Stimulated activated naive CD8-positive, alpha-beta T cell treated with anti-CD3 and anti-CD28 coated beads, Interleukin-15, amount 100 ng/mL, for 72 hours (primary cell): ENCODE results near the gene ROBO1.
"Not testable (repeated sequence)": the region's sequence is repeated elsewhere in the genome, so short reads cannot be mapped to it uniquely, and the experiment has no call there.

Experiments used
- ATAC-seq: fragments of 150-1000 bp; cut with Tn5 transposase; 2 replicates; pipeline ENCODE4 v1.10.0; 2021; ENCODE audit warnings: mild to moderate bottlenecking, moderate library complexity
- DNase-seq, 2 donors: peaks; one replicate each; pipeline ENCODE4 v3.0.0; 2021 to 2022
- H3K27ac Mint-ChIP-seq, 2 donors: one replicate each; pipeline ENCODE4 v1.8.0; 2022; ENCODE audit warnings: mild to moderate bottlenecking in 2 of 2, mixed read lengths in 2 of 2, moderate library complexity in 2 of 2
- H3K27me3 Mint-ChIP-seq: one replicate; pipeline ENCODE4 v1.8.0; 2022; ENCODE audit warnings: mixed read lengths
- H3K4me1 Mint-ChIP-seq: one replicate; pipeline ENCODE4 v1.8.0; 2022; ENCODE audit warnings: mild to moderate bottlenecking, mixed read lengths
- H3K4me3 Mint-ChIP-seq, 2 donors: one replicate each; pipeline ENCODE4 v1.8.0; 2022; ENCODE audit warnings: mild to moderate bottlenecking in 2 of 2, mixed read lengths in 2 of 2, moderate library complexity in 1 of 2
- H3K9me3 Mint-ChIP-seq, 2 donors: one replicate each; pipeline ENCODE4 v1.8.0; 2022; ENCODE audit warnings: mixed read lengths in 2 of 2

The ROBO1 gene

DNA sequence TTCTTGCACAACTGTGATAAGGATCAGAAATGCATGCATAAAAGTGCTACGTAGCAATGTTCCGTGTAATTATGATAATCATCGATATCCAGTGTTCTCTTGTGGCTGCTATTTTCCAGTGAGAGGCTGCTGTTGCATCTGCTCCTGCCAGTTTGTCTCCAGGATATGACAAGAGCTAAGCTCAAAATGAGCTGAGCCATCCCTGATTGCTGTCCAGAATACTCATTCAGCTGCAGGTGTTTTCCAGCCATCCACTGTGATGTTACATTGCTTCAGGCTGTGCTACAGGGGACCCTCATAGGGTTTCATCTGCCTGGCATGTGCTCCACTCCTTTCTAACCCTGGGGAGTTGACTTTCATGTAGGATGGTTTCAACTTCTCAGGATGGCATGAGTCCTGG, 976.0 kb downstream of the ROBO1 start:
- peaks cover 4% of the 10 kb centered on the region for H3K4me1 Mint-ChIP-seq
- ATAC-seq: no peak
- H3K9me3 Mint-ChIP-seq: peaks cover 1 to 8% of the 10 kb centered on the region in 2 donors
- no peak for DNase-seq
- no peak overlapping the region for H3K27ac Mint-ChIP-seq
- no peak overlapping the region for H3K4me3 Mint-ChIP-seq
- no peaks in the 10 kb centered on the region for H3K27me3 Mint-ChIP-seq

GRCh38 chr3:78788839-78789238, 979.0 kb downstream of the ROBO1 start:
- Mint-ChIP-seq H3K27ac (no peak overlapping the region), H3K27me3 (no peaks in the 10 kb centered on the region), H3K9me3 (peaks cover 0 to 4% of the 10 kb centered on the region in 2 donors), H3K4me3 (no peak overlapping the region), H3K4me1 (no peaks in the 10 kb centered on the region)
- DNase-seq: no peak
- no peak for ATAC-seq

DNA sequence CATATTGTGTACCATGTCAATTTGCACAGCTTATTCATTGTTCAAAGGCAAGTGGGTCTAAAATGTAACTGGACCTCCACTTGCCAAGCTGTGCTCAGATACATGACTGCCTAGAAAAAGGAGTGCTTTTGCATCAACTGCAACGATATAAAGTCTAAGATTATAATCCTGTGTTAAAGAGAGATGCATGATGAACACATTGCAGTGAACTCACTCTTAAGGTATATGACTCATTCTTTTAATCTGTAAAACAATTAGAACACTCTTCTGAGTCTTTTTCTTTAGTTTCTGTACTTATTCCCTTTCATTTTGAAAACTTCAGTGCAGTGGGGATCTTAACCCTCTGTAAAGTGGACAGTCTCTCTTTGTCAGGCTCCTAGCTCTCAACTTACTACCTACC, 982.8 kb downstream of the ROBO1 start:
- no peaks in the 10 kb centered on the region for H3K4me1 Mint-ChIP-seq
- ATAC-seq (no peak), DNase-seq (no peak)
- no peaks in the 10 kb centered on the region for H3K27me3 Mint-ChIP-seq
- H3K9me3 Mint-ChIP-seq: peaks cover 1 to 8% of the 10 kb centered on the region in 2 donors
- H3K4me3 Mint-ChIP-seq: no peak overlapping the region
- H3K27ac Mint-ChIP-seq: no peak overlapping the region

- H3K4me1 Mint-ChIP-seq: no peaks in the 10 kb centered on the region
- ATAC-seq (no peak), DNase-seq (no peak)
- H3K27ac Mint-ChIP-seq: no peak overlapping the region
- H3K4me3 Mint-ChIP-seq: no peak overlapping the region
- no peaks in the 10 kb centered on the region for H3K27me3 Mint-ChIP-seq
- peaks cover 5 to 7% of the 10 kb centered on the region in 2 donors for H3K9me3 Mint-ChIP-seq
Observed at GRCh38 chr3:78781351-78781750, 986.4 kb downstream of the ROBO1 start.

DNA sequence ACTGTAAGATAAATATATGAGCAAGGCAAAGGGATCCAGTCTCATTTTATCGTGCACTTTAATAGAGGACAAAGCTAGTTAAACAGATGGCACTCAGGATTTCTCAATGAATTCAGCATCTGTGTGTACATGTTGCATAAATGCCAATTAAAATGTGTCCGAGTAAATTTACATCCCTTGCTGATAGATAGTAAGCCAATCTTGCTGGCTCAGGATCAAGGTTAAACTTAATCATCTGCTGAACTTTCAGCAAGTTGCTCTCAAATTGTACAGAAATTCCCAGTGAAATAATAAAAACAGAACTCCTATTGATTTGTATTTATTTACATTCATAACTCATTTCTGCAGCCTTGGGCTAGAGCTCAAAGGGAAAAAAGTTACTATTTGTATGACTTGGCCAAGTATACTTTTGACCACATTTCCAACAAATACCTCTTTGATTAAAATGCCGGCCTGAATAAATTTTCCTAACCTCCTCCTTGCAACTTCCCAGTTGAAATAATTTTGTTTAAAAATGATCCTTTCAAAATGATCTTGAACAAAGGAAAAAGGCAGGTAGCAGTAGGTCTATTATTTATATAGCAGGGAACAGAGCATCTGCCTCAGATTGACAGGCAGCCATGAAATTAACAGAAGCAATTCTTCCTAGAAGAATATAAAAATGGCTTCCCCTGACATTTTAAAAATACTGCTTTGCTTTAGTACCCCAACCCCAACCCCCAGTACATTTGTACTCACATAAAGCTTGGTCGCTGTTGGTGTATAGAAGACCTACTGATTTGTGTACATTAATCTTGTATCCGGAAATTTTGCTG, 1001.9 kb downstream of the ROBO1 start:
- Mint-ChIP-seq H3K4me3 (no peak overlapping the region), H3K9me3 (peaks cover 10 to 17% of the 10 kb centered on the region in 2 donors), H3K4me1 (no peaks in the 10 kb centered on the region), H3K27ac (no peak overlapping the region), H3K27me3 (no peaks in the 10 kb centered on the region)
- ATAC-seq (no peak), DNase-seq (no peak)

GRCh38 chr3:78764634-78765033, 1003.2 kb downstream of the ROBO1 start:
- H3K4me1 Mint-ChIP-seq: no peaks in the 10 kb centered on the region
- H3K4me3 Mint-ChIP-seq: no peak overlapping the region
- no peak overlapping the region for H3K27ac Mint-ChIP-seq
- peaks cover 4 to 10% of the 10 kb centered on the region in 2 donors for H3K9me3 Mint-ChIP-seq
- DNase-seq (no peak), ATAC-seq (no peak)
- no peaks in the 10 kb centered on the region for H3K27me3 Mint-ChIP-seq

DNA sequence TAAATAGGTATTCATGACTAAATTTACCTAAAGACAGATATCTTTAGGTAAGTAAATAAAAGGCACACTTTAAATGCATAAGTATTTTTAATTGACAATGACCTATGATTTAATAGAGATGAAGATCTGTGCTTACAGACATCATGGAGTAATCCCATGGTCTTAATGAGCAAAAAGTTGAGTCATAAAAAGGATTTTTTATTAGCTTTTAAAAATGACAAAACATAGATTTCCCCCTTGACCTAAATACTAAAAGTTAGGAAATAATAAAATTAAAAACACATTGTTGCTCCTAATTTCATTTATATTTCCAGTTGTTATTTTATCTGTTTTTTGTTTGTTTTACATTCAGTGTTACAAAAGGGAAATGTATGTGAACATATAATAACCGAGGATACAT, 1005.7 kb downstream of the ROBO1 start:
- H3K9me3 Mint-ChIP-seq: no peaks in the 10 kb centered on the region
- H3K4me3 Mint-ChIP-seq: no peak overlapping the region
- DNase-seq: no peak
- H3K27ac Mint-ChIP-seq: no peak overlapping the region
- no peaks in the 10 kb centered on the region for H3K4me1 Mint-ChIP-seq
- H3K27me3 Mint-ChIP-seq: no peaks in the 10 kb centered on the region
- ATAC-seq: no peak

GRCh38 chr3:78761126-78761525, 1006.7 kb downstream of the ROBO1 start:
- no peak overlapping the region for H3K4me3 Mint-ChIP-seq
- ATAC-seq (no peak), DNase-seq (no peak)
- H3K27ac Mint-ChIP-seq: no peak overlapping the region
- H3K4me1 Mint-ChIP-seq: no peaks in the 10 kb centered on the region
- no peaks in the 10 kb centered on the region for H3K27me3 Mint-ChIP-seq
- H3K9me3 Mint-ChIP-seq: no peaks in the 10 kb centered on the region

DNA sequence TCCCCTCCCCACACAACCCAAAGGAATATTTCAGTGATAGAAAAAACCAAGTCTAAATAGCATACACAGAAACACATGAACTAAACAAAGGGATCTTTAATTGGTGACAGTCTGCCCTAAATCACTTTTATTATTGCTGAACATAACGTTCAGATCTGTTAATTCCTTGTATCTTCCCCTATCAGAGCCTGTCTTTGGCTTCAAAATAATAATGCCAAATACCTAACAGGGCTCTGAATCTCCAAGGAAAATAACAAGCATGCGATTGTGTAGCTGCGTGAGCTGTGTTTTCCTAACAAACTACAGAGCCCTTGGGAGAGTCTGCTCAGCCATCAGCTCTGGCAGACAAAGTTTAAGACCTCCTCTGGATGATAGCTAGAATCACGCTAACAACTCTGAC, 1010.1 kb downstream of the ROBO1 start:
- DNase-seq: no peak
- H3K4me1 Mint-ChIP-seq: no peaks in the 10 kb centered on the region
- no peak for ATAC-seq
- no peaks in the 10 kb centered on the region for H3K9me3 Mint-ChIP-seq
- no peak overlapping the region for H3K4me3 Mint-ChIP-seq
- no peak overlapping the region for H3K27ac Mint-ChIP-seq
- H3K27me3 Mint-ChIP-seq: no peaks in the 10 kb centered on the region

GRCh38 chr3:78754066-78754743, 1013.6 kb downstream of the ROBO1 start:
- no peak overlapping the region for H3K4me3 Mint-ChIP-seq
- no peaks in the 10 kb centered on the region for H3K4me1 Mint-ChIP-seq
- DNase-seq (no peak), ATAC-seq (no peak)
- no peaks in the 10 kb centered on the region for H3K9me3 Mint-ChIP-seq
- no peak overlapping the region for H3K27ac Mint-ChIP-seq
- no peaks in the 10 kb centered on the region for H3K27me3 Mint-ChIP-seq

DNA sequence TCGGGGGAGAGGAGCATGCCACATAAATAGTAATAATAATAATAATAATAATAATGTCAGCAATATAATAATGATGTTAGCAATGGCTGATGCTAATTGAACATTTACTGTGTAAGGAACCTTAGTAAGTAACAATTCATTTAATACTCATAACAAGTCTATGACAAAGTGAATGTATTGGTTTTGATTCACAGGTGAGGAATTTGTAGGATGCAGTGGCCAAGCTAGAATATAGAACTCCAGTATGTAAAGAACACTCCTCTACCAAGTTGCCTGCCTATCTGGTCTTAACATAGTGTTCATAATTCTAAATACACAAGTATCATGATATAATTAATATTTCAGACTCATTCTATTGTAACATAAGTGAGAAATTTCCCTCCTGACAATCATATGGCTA, 1016.5 kb downstream of the ROBO1 start:
- H3K27me3 Mint-ChIP-seq: no peaks in the 10 kb centered on the region
- no peak overlapping the region for H3K27ac Mint-ChIP-seq

GRCh38 chr3:78750291-78750690, 1017.5 kb downstream of the ROBO1 start:
- not testable (repeated sequence) for H3K4me1 Mint-ChIP-seq, H3K9me3 Mint-ChIP-seq, H3K27me3 Mint-ChIP-seq, H3K4me3 Mint-ChIP-seq, ATAC-seq, DNase-seq, H3K27ac Mint-ChIP-seq

More for the DNA sequence above, 1016.5 kb downstream of the ROBO1 start:
- DNase-seq: no peak
- Mint-ChIP-seq H3K9me3 (no peaks in the 10 kb centered on the region), H3K4me3 (no peak overlapping the region), H3K4me1 (no peaks in the 10 kb centered on the region)
- ATAC-seq: no peak

DNA sequence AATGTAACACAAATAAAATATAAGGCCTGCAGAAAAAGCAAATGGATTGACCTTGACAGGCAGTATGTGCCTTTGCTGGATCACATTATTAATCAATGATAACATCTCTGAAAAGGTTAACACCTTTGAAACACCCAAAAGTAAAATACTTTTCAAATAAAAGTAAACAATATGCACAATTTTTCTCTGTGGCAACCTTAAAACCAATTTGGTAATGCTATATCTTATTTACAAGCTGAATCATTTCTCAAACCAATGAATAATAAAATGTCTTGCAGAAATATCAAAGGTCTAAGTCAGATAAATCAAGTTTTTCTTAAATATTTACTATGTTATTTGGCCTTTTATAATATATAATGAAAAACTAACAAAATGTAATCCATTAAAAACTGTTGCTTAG, 1018.7 kb downstream of the ROBO1 start:
- no peak for DNase-seq
- Mint-ChIP-seq H3K9me3 (peaks cover 10 to 14% of the 10 kb centered on the region in 2 donors), H3K27ac (no peak overlapping the region), H3K4me3 (no peak overlapping the region), H3K4me1 (no peaks in the 10 kb centered on the region), H3K27me3 (no peaks in the 10 kb centered on the region)
- no peak for ATAC-seq

- H3K27me3 Mint-ChIP-seq: no peaks in the 10 kb centered on the region
Observed at GRCh38 chr3:78745847-78746246, 1022.0 kb downstream of the ROBO1 start.

DNA sequence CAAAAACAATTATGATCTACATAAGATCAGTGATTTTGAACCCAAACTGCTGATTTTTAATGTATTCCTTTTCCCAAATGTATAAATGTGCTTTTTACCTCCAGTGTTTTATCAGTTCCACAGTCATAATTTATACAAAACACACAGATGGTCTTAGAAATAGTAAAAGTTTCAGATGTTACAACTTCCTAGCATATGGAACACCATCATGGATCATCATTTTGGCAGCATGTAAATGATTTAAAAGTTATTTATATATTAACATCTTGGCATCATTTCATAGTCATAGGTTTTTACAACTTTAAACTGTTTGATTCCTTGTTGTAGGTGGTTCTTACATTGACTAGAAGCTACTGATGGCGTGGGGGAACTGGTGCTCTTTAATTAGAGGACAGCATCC, 1025.3 kb downstream of the ROBO1 start:
- DNase-seq (no peak), ATAC-seq (no peak)
- no peaks in the 10 kb centered on the region for H3K4me1 Mint-ChIP-seq
- H3K4me3 Mint-ChIP-seq: no peak overlapping the region
- H3K27me3 Mint-ChIP-seq: no peaks in the 10 kb centered on the region
- no peak overlapping the region for H3K27ac Mint-ChIP-seq
- H3K9me3 Mint-ChIP-seq: peaks cover 20 to 21% of the 10 kb centered on the region in 2 donors

More at GRCh38 chr3:78745847-78746246, 1022.0 kb downstream of the ROBO1 start:
- Mint-ChIP-seq H3K27ac (no peak overlapping the region), H3K4me1 (no peaks in the 10 kb centered on the region), H3K4me3 (no peak overlapping the region), H3K9me3 (peaks cover 15 to 20% of the 10 kb centered on the region in 2 donors)
- no peak for ATAC-seq
- no peak for DNase-seq

DNA sequence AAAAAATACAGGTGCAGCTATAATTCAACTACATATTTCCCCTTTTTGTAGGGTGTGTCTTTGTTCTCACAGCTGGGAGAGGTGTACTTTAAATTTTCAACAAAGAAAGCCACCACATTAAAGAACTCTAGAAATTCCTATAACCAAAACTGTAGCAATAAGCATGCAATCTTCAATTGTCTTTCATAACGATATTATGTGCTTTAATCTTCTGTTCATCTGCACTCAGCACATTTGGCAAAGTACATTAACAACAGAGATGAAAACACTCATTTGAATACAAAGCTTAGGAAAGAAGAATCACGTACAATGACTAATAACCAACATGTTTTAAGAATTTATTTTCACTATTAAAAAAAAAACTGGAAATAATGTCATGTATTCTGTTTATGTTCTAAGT, 1025.8 kb downstream of the ROBO1 start:
- Mint-ChIP-seq H3K9me3 (peaks cover 20 to 21% of the 10 kb centered on the region in 2 donors), H3K4me1 (no peaks in the 10 kb centered on the region), H3K27me3 (no peaks in the 10 kb centered on the region), H3K4me3 (no peak overlapping the region), H3K27ac (no peak overlapping the region)
- no peak for DNase-seq
- no peak for ATAC-seq
